GM10248 (cell line): ENCODE data around the gene MBTPS2.

ENCODE experiments used
- CTCF ChIA-PET: fragments of 300-600 bp; sonication (Branson Sonifier 250); formaldehyde crosslinking; extraction: SDS; loops from one replicate; lab custom pipeline; 2021; ENCODE audit warnings: antibody characterized with exemption; lab: Yijun Ruan, JAX
- POLR2A ChIA-PET: fragments of 350-650 bp; sonication (Branson Sonifier 250); formaldehyde crosslinking; extraction: SDS; loops from one replicate; lab custom pipeline; 2020; ENCODE audit warnings: antibody characterized with exemption; lab: Yijun Ruan, JAX
- DNase-seq: peaks from one replicate; pipeline ENCODE4 v3.0.0; 2012; ENCODE audit errors: extremely low spot score
- TF ChIP-seq, protein P1 (sequence below): IDR thresholded peaks from 2 replicates; pipeline ENCODE4 v1.5.1; 2012; ENCODE audit warnings: mild to moderate bottlenecking, low read depth; ENCODE audit errors: extremely low read depth, missing control alignments, control extremely low read depth

The MBTPS2 gene

DNA sequence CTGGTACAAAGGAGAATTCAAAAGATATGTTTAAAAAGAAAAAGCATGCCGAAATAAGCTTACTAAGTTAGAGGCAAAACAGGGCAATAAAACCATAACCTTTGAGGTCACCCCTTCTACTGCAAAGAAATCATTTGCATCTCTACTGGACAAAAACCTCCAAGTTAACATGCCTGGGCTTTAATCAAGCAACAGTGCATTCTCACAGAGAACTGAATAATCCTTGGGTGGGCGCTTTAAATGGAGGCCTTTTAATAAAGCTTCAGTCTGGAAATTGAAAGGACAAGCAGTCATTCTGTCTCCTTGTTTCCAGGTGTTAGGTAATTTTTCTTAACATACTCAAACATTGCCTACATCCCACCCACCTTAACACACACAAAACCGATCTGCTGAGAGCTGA, 66.5 kb downstream of the MBTPS2 start:
- DNase-seq = no peak
- TF ChIP-seq, protein P1, sequence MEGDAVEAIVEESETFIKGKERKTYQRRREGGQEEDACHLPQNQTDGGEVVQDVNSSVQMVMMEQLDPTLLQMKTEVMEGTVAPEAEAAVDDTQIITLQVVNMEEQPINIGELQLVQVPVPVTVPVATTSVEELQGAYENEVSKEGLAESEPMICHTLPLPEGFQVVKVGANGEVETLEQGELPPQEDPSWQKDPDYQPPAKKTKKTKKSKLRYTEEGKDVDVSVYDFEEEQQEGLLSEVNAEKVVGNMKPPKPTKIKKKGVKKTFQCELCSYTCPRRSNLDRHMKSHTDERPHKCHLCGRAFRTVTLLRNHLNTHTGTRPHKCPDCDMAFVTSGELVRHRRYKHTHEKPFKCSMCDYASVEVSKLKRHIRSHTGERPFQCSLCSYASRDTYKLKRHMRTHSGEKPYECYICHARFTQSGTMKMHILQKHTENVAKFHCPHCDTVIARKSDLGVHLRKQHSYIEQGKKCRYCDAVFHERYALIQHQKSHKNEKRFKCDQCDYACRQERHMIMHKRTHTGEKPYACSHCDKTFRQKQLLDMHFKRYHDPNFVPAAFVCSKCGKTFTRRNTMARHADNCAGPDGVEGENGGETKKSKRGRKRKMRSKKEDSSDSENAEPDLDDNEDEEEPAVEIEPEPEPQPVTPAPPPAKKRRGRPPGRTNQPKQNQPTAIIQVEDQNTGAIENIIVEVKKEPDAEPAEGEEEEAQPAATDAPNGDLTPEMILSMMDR = no peak
- POLR2A ChIA-PET = no interaction called here
- CTCF ChIA-PET = no interaction called here

DNA sequence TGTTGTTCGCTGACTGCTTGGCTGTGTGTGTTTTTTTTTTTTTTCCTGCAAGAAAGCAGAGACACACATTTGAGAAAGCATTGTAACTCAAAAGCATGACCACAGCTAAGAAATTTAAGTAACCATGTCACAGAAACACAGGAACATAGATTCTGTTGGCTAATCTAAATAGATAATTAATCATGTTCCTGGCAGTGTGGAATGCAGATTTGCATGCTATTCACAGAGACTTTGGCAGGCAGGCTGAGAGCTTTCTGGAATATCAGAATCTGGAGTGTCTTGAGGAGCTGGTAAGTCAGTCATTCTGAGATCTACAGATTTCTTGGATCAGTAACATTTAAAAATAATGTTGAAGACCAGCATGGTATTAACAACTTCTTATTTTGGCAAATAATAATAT, 67.8 kb downstream of the MBTPS2 start:
- POLR2A ChIA-PET = interaction anchor here (0.7 kb wide), 1 partner anchor 37 kb away, joined by 4 read pairs; no protein-coding TSS in a partner anchor
- TF ChIP-seq, protein P1 = no peak
- CTCF ChIA-PET = no interaction called here
- DNase-seq = no peak

DNA sequence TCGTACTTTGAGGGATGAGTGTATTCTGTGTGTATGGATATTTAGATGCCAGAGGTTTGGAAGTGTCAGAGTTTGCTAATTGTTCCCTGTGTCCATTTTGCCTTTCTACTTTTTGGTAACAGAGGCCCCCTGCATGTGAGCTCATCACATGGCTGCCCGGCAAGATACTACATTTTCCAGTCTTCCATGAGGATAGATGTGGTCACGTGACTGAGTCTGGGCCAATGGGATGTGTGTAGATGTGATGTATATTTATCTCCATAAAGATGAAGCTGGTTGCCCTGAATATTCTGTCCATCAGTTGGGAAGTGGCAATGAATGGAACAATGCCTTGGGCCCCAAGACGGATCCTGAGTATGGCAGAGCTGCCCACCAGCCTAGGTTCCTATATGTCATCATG, 72.1 kb downstream of the MBTPS2 start:
- DNase-seq = no peak
- TF ChIP-seq, protein P1 = no peak
- POLR2A ChIA-PET = no interaction called here
- CTCF ChIA-PET = no interaction called here

DNA sequence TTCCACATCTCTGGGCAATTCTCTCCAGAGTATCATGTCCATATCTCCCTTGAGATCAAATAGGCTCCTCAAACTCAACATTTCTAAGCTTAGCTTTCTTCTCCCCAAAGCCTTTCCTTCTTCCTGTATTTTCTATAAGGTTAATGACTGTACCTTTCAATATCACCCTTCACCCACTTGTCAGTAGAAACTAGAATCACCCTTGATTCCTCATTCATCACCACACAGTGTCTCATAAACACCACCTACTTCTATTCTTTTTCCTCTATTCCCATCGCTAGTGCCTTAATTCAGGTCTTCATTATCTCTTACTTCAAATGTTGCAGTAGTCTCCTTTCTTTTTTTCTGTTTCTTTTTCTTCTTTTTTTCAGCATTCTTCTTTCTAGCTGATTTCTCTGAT, 72.8 kb downstream of the MBTPS2 start:
- no peak for DNase-seq
- ChIA-PET POLR2A (no interaction called here), CTCF (no interaction called here)
- TF ChIP-seq, protein P1 = no peak

- TF ChIP-seq, protein P1 = no peak
- ChIA-PET POLR2A (no interaction called here), CTCF (no interaction called here)
- DNase-seq = no peak
These were observed 73.6 kb downstream of the MBTPS2 start for GRCh38 chrX:21912989-21913388.

GRCh38 chrX:21926116-21926515, 86.7 kb downstream of the MBTPS2 start:
- TF ChIP-seq, protein P1 = no peak
- ChIA-PET CTCF (no interaction called here), POLR2A (no interaction called here)
- DNase-seq = no peak
